Ishikawa (cell line): ENCODE data around the gene RANBP3L.

Source experiments
- CEBPB ChIP-seq: IDR thresholded peaks from 2 replicates; pipeline ENCODE4 v1.6.1; 2012
- CREB1 ChIP-seq: IDR thresholded peaks from 2 replicates; pipeline ENCODE4 v1.6.1; 2012; ENCODE audit warnings: low read depth
- EGR1 ChIP-seq: IDR thresholded peaks from 2 replicates; pipeline ENCODE4 v1.6.1; 2012
- EP300 ChIP-seq: IDR thresholded peaks from 2 replicates; pipeline ENCODE4 v1.6.1; 2012; ENCODE audit warnings: borderline replicate concordance
- FOXM1 ChIP-seq: IDR thresholded peaks from 2 replicates; pipeline ENCODE4 v1.6.1; 2012; ENCODE audit warnings: low read depth, borderline replicate concordance
- NFIC ChIP-seq: IDR thresholded peaks from 2 replicates; pipeline ENCODE4 v1.6.1; 2012
- RAD21 ChIP-seq: IDR thresholded peaks from 2 replicates; pipeline ENCODE4 v1.6.1; 2012; ENCODE audit warnings: low read depth
- REST ChIP-seq: IDR thresholded peaks from 2 replicates; pipeline ENCODE4 v1.6.1; 2012; ENCODE audit warnings: low read depth, mild to moderate bottlenecking
- TAF1 ChIP-seq: IDR thresholded peaks from 2 replicates; pipeline ENCODE4 v1.6.1; 2012; ENCODE audit warnings: low read depth, mild to moderate bottlenecking
- TCF12 ChIP-seq: IDR thresholded peaks from 2 replicates; pipeline ENCODE4 v1.6.1; 2012; ENCODE audit warnings: low read depth
- TEAD4 ChIP-seq: IDR thresholded peaks from 2 replicates; pipeline ENCODE4 v1.6.1; 2012
- USF1 ChIP-seq: IDR thresholded peaks from 2 replicates; pipeline ENCODE4 v1.6.1; 2012
- YY1 ChIP-seq: IDR thresholded peaks from 2 replicates; pipeline ENCODE4 v1.6.1; 2012; ENCODE audit warnings: low read depth
- ZBTB7A ChIP-seq: IDR thresholded peaks from 2 replicates; pipeline ENCODE4 v1.6.1; 2012; ENCODE audit warnings: low read depth
- TF ChIP-seq, protein P1 (sequence below): IDR thresholded peaks from 2 replicates; pipeline ENCODE4 v1.6.1; 2012

RANBP3L gene

DNA sequence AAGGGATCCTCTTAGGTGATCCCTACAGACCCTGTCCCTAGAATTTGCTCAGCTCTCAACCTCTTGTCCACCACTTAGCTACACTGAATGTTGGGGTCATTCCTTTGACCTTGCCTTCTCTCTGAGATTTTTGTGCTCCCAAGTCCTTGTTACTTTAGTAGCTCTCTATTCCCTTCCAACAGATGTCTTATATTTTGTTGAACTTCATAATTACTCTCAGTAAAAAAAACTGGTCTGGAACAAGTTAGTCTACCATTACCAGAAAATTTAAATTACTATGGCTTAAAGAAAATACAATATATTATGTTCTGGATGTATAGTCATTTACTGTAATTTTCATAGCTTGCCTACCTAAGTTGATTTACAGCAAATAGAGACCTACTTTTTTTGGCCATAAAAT is 23.5 kb upstream of the RANBP3L start:
- no peak for TF ChIP-seq CREB1
- TF ChIP-seq, protein P1, sequence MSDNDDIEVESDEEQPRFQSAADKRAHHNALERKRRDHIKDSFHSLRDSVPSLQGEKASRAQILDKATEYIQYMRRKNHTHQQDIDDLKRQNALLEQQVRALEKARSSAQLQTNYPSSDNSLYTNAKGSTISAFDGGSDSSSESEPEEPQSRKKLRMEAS, result no peak
- TF ChIP-seq EP300, result no peak
- no peak for TF ChIP-seq YY1
- no peak for TF ChIP-seq EGR1
- no peak for TF ChIP-seq ZBTB7A
- no peak for TF ChIP-seq TCF12
- TF ChIP-seq REST, result no peak
- TF ChIP-seq NFIC, result no peak
- no peak for TF ChIP-seq USF1
- TF ChIP-seq FOXM1, result no peak
- TF ChIP-seq TAF1, result no peak

DNA sequence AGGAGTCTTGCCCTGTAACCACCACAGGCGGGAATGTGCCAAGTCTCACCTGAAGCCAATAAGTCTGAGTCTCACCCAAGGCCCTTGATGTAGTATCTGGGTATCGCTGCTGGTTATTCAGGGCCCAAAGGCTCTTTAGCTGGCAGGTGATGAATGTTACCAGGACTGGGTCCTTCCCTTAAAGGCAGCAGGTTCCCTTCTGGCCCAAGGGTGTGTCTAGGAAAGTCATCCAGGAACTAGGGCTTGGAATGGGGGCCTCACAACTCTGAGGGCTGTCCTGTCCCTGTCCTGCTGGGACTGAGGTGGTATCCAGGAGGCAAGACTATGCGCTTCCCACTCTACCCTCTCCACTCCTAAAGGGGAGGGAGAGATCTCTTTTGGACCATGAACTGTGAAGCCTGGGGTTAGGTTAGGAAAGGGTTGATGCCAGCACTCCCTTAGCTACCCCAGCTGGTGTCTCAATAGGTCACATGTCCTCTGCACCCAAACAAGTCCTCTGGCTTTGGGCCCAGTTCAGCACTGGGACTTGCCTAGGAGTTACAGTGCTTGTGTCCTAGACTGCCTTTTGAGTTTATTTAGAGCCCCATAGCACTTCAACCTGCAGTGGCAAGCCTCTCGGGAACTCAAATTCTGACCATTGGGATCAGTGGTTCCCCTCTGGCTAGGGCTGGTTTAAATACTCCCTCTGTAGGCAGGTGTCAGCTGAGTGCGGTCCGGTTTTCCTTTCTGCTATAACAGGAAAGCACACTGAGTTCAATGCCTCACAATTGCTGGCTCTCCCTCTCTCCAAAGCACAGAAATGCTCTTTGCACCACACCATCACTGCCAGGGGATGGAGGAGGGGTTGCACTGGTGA is 22.5 kb upstream of the RANBP3L start:
- TF ChIP-seq TCF12, result no peak

GRCh38 chr5:36312953-36313672 is 11.4 kb upstream of the RANBP3L start:
- no peak for TF ChIP-seq NFIC
- no peak for TF ChIP-seq RAD21
- no peak for TF ChIP-seq TAF1

- TF ChIP-seq CEBPB (no peak), FOXM1 (no peak), EGR1 (no peak), ZBTB7A (no peak), TEAD4 (no peak), REST (no peak), CREB1 (no peak), EP300 (no peak), TAF1 (no peak), USF1 (no peak), YY1 (no peak), NFIC (no peak), TCF12 (no peak), RAD21 (no peak)
- TF ChIP-seq, protein P1, result no peak
These were observed 10.3 kb upstream of the RANBP3L start for GRCh38 chr5:36311956-36312355.

GRCh38 chr5:36310138-36310537 is 8.4 kb upstream of the RANBP3L start:
- no peak for TF ChIP-seq RAD21
- TF ChIP-seq, protein P1, result no peak
- no peak for TF ChIP-seq TCF12
- TF ChIP-seq REST, result no peak
- no peak for TF ChIP-seq EGR1
- no peak for TF ChIP-seq TEAD4
- TF ChIP-seq YY1, result no peak
- no peak for TF ChIP-seq EP300
- no peak for TF ChIP-seq CEBPB
- TF ChIP-seq USF1, result no peak
- no peak for TF ChIP-seq CREB1
- TF ChIP-seq NFIC, result no peak
- TF ChIP-seq ZBTB7A, result no peak
- no peak for TF ChIP-seq FOXM1
- no peak for TF ChIP-seq TAF1
